Measurements from ENCODE around the gene NR2C2AP. TPM values are rescaled to one million over a fixed set of nuclear protein-coding genes. Genes with fewer than 3 reads are reported as not detected.

Gene NR2C2AP
- total and polyA plus RNA-seq, 2 of the 13 experiments (the other 11 are each of a cell fraction or from before 2014, with no cell fraction given), result 12.2 to 26.8 TPM

DNA sequence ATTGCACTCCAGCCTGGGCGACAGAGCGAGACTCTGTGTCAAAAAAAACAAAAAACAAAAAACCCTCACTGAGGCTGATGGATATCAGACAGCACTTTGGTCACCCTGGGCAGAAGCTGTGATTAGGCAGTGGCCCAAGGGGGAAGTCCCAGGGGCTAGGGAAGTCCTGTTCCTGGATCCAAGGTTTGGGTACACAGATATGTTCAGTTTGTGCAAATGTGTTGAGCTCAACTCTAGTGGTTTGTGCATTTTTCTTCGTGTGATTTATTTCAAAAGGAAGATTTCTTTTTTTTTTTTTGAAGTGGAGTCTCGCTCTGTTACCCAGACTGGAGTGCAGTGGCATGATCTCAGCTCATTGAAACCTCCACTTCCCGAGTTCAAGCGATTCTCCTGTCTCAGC is 45.4 kb downstream of the NR2C2AP start:
- H3K9me3 ChIP-seq (ENCODE audit: low read length), result no peaks in the 10 kb centered on the region
- POLR2A ChIA-PET, result interaction anchor here (2.5 kb wide), 1 partner anchor 12 kb away, joined by 11 read pairs; the partner anchor contains the start of gene MEF2B
- H3K4me3 ChIP-seq (replicated peaks in 1 of 3; ENCODE audit: insufficient read depth in 1 of 3, low read depth in 2 of 3, low read length in 3 of 3), result no peak overlapping the region
- FAIRE-seq (no peak), ATAC-seq (no peak), DNase-seq (ENCODE audit: low spot score) (no peak)
- no peaks in the 10 kb centered on the region for H3K36me3 ChIP-seq (replicated peaks in 1 of 2; ENCODE audit: control insufficient read depth in 1 of 2, insufficient read depth in 2 of 2, low read length in 2 of 2)
- intact Hi-C loops (cut with micrococcal nuclease; ENCODE audit: unreplicated experiment), result no loop called here
- H3K4me1 ChIP-seq (ENCODE audit: insufficient read depth, low read length), result no peaks in the 10 kb centered on the region
- 82% methylated on average over 6 of the region's 6 CpGs for WGBS (ENCODE audit: low lambda C conversion rate)
- no peak overlapping the region for H3K27ac ChIP-seq (ENCODE audit: extremely low read length, insufficient read depth, low read length)
- H3K4me2 ChIP-seq (ENCODE audit: low read depth, low read length), result no peak overlapping the region
- no peaks in the 10 kb centered on the region for H3K27me3 ChIP-seq (ENCODE audit: control insufficient read depth in 1 of 2, insufficient read depth in 2 of 2, low read length in 2 of 2)
- no peak overlapping the region for H3K9ac ChIP-seq (ENCODE audit: insufficient read depth, low read depth, low read length)
- H4K20me1 ChIP-seq (ENCODE audit: insufficient read depth, low read length), result no peaks in the 10 kb centered on the region
- H3K79me2 ChIP-seq (ENCODE audit: insufficient read depth, low read length), result no peaks in the 10 kb centered on the region
- TF ChIP-seq ZNF678 (CRISPR knock-in tag; IDR thresholded peaks at IDR 0.05) (no peak), RBFOX2 (IDR thresholded peaks at IDR 0.05; ENCODE audit: low read depth, low read length) (no peak), FOXC1 (CRISPR knock-in tag; IDR thresholded peaks at IDR 0.05; ENCODE audit: borderline replicate concordance) (no peak), IKZF4 (CRISPR knock-in tag; IDR thresholded peaks at IDR 0.05; ENCODE audit: borderline replicate concordance, low read depth, not compliant biosample characterization) (no peak), NFKB2 (CRISPR knock-in tag; IDR thresholded peaks at IDR 0.05; ENCODE audit: borderline replicate concordance) (no peak)
- BruUV-seq (replicated peaks), result no TSS peak
- in situ Hi-C loops (cut with HindIII; ENCODE audit: extremely low pct_ligation_motif_present, low pct_unique_long_range_greater_than_20kb), result no loop called here
- CTCF ChIA-PET (ENCODE audit: low intra/inter-chr PET ratio, low total read pairs), result no interaction called here
- no peak overlapping the region for H2AFZ ChIP-seq (ENCODE audit: low read length)

DNA sequence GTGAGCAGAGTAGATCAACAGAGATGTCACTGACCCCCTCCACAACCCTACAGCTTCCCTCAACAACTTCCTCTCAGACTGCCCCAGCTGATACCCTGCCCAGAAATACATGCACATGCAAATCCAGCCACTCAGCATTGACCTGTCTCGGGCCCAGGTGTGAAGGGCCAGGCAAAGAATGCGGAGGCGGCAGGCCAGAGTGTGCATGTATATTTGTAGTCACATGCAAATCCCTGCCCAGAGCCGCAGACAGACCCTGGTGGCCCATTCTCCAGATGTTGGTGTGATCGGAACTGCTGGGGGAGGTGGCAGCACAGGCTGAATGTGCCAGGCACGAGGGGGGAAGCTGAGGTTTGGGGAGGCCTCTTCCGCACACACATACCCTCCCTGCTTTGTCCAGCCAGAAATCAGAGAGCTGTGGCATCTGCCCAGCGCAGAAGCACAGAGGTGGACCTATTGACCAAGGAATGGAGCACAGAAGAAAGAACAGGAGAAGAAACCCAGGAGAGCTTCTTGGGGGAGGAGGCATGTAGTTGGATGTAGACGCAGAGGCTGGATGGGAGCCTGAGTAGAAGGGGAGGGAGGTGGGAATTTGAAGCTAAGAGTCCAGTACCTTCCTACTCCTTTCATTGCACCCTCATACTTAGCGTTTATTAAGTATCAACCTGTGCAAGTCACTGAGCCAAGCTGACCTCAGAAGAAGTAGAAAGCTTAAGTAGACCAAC is 47.6 kb downstream of the NR2C2AP start:
- in situ Hi-C loops (cut with HindIII; ENCODE audit: extremely low pct_ligation_motif_present, low pct_unique_long_range_greater_than_20kb) (no loop called here), intact Hi-C loops (cut with micrococcal nuclease; ENCODE audit: unreplicated experiment) (no loop called here)
- 94% methylated on average over 8 of the region's 10 CpGs for WGBS (ENCODE audit: low lambda C conversion rate)
- H3K9me3 ChIP-seq (ENCODE audit: low read length), result no peaks in the 10 kb centered on the region
- FAIRE-seq, result no peak
- H3K27me3 ChIP-seq (ENCODE audit: control insufficient read depth in 1 of 2, insufficient read depth in 2 of 2, low read length in 2 of 2), result no peaks in the 10 kb centered on the region
- no peak for ATAC-seq
- H3K4me3 ChIP-seq (replicated peaks in 1 of 3; ENCODE audit: insufficient read depth in 1 of 3, low read depth in 2 of 3, low read length in 3 of 3), result no peak overlapping the region
- no peaks in the 10 kb centered on the region for H3K4me1 ChIP-seq (ENCODE audit: insufficient read depth, low read length)
- H2AFZ ChIP-seq (ENCODE audit: low read length), result no peak overlapping the region
- H3K27ac ChIP-seq (ENCODE audit: extremely low read length, insufficient read depth, low read length), result no peak overlapping the region
- BruUV-seq (replicated peaks), result no TSS peak
- DNase-seq (ENCODE audit: low spot score), result no peak
- no peaks in the 10 kb centered on the region for H3K36me3 ChIP-seq (replicated peaks in 1 of 2; ENCODE audit: control insufficient read depth in 1 of 2, insufficient read depth in 2 of 2, low read length in 2 of 2)
- no peak overlapping the region for H3K4me2 ChIP-seq (ENCODE audit: low read depth, low read length)
- H4K20me1 ChIP-seq (ENCODE audit: insufficient read depth, low read length), result no peaks in the 10 kb centered on the region
- H3K79me2 ChIP-seq (ENCODE audit: insufficient read depth, low read length), result no peaks in the 10 kb centered on the region
- ChIA-PET CTCF (ENCODE audit: low intra/inter-chr PET ratio, low total read pairs) (no interaction called here), POLR2A (no interaction called here)
- H3K9ac ChIP-seq (ENCODE audit: insufficient read depth, low read depth, low read length), result no peak overlapping the region
- TF ChIP-seq ZNF34 (CRISPR knock-in tag; IDR thresholded peaks at IDR 0.05; ENCODE audit: borderline replicate concordance) (no peak), ZNF460 (CRISPR knock-in tag; IDR thresholded peaks at IDR 0.05; ENCODE audit: borderline replicate concordance) (no peak), SRY (CRISPR knock-in tag; IDR thresholded peaks at IDR 0.05) (no peak), HMG20B (CRISPR knock-in tag; conservative IDR thresholded peaks at IDR 0.05) (no peak), SATB2 (CRISPR knock-in tag; IDR thresholded peaks at IDR 0.05) (no peak), FOXC1 (CRISPR knock-in tag; IDR thresholded peaks at IDR 0.05; ENCODE audit: borderline replicate concordance) (no peak), EED (CRISPR knock-in tag; IDR thresholded peaks at IDR 0.05) (no peak), BCL6 (CRISPR knock-in tag; IDR thresholded peaks at IDR 0.05) (no peak), SP1 (IDR thresholded peaks at IDR 0.05) (no peak), SP1 (CRISPR knock-in tag; IDR thresholded peaks at IDR 0.05) (no peak), SPEN (CRISPR knock-in tag; IDR thresholded peaks at IDR 0.05; ENCODE audit: low read depth) (no peak), ZNF44 (CRISPR knock-in tag; IDR thresholded peaks at IDR 0.05) (no peak), ARHGAP35 (CRISPR knock-in tag; IDR thresholded peaks at IDR 0.05; ENCODE audit: borderline replicate concordance) (no peak), HCFC1 (IDR thresholded peaks at IDR 0.05; ENCODE audit: low read depth, low read length) (no peak)
- TF ChIP-seq, protein P1, sequence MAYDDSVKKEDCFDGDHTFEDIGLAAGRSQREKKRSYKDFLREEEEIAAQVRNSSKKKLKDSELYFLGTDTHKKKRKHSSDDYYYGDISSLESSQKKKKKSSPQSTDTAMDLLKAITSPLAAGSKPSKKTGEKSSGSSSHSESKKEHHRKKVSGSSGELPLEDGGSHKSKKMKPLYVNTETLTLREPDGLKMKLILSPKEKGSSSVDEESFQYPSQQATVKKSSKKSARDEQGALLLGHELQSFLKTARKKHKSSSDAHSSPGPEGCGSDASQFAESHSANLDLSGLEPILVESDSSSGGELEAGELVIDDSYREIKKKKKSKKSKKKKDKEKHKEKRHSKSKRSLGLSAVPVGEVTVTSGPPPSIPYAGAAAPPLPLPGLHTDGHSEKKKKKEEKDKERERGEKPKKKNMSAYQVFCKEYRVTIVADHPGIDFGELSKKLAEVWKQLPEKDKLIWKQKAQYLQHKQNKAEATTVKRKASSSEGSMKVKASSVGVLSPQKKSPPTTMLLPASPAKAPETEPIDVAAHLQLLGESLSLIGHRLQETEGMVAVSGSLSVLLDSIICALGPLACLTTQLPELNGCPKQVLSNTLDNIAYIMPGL (CRISPR knock-in tag; IDR thresholded peaks at IDR 0.05; ENCODE audit: borderline replicate concordance in 1 of 2, low read depth in 1 of 2), result no peak

Measured in HepG2 (cell line).